Esophagus squamous epithelium (tissue), 5 donors: ENCODE measurements around the gene CHST3. TPM values are rescaled to one million over a fixed set of nuclear protein-coding genes. Genes with fewer than 3 reads are reported as not detected.

ENCODE experiments used
- DNase-seq: peaks from one replicate; lab custom pipeline; 2025; lab: John Stamatoyannopoulos, UW
- H3K27ac ChIP-seq, 4 donors: fragments of 200-600 bp; sonication (generic); one replicate each; pipeline ENCODE4 v1.5.1; 2016 to 2019; ENCODE audit warnings: mild to moderate bottlenecking in 1 of 4
- H3K27me3 ChIP-seq, 4 donors: fragments of 200-600 bp; sonication (generic); 1 replicate in 3 of 4; 2 replicates in 1 of 4; pipeline versions ENCODE4 v1.5.1 to v1.6.0; 2017 to 2021; ENCODE audit warnings: antibody characterized with exemption in 1 of 4
- H3K36me3 ChIP-seq, 3 donors: fragments of 200-600 bp; sonication (generic); one replicate each; pipeline ENCODE4 v1.5.1; 2016 to 2019
- H3K4me1 ChIP-seq, 3 donors: fragments of 200-600 bp; sonication (generic); one replicate each; pipeline ENCODE4 v1.5.1; 2017 to 2019
- H3K4me3 ChIP-seq, 4 donors: fragments of 200-600 bp; sonication (generic); 1 replicate in 3 of 4; 2 replicates in 1 of 4; pipeline ENCODE4 v1.5.1; 2016 to 2019; ENCODE audit warnings: mild to moderate bottlenecking in 2 of 4, moderate library complexity in 1 of 4
- H3K9me3 ChIP-seq, 3 donors: fragments of 200-600 bp; sonication (generic); one replicate each; pipeline ENCODE4 v1.5.1; 2016 to 2019
- POLR2A ChIP-seq, 4 donors: fragments of 450-650 bp; IDR thresholded peaks; one replicate each; pipeline ENCODE4 v1.6.1; 2017; ENCODE audit warnings: antibody characterized with exemption in 4 of 4, mild to moderate bottlenecking in 4 of 4, moderate library complexity in 3 of 4
- WGBS, 2 donors: methylation state at CpG; one replicate each; pipeline ENCODE4 v1.1.5; 2018; 5-methylcytosine and 5-hydroxymethylcytosine counted together
- intact Hi-C: fragments of 100-400 bp; cut with DNase I; formaldehyde crosslinking; loops from one replicate; pipeline ENCODE4 v1.15.0; 2022
- total RNA-seq, 4 donors: library from RNA; depleted of rRNA; stranded (reverse); fragments of >200 nt; gene quantifications; one replicate each; pipeline ENCODE4 v1.1.0, GENCODE V29; 2016
- TF ChIP-seq, protein P1 (sequence below), 6 experiments: fragments of 450-650 bp in 4 of 6; fragments of 200-600 bp in 2 of 6; sonication (generic) in 2 of 6; IDR thresholded peaks; one replicate each; pipeline ENCODE4 v1.5.1; 2016 to 2019; ENCODE audit warnings: antibody characterized with exemption in 6 of 6, mild to moderate bottlenecking in 4 of 6, moderate library complexity in 4 of 6
- donor health status: DM: yes; HTN: yes; CAD: no.

Gene CHST3
- total RNA-seq, 4 donors from 2014 or later = 5.3 to 15.4 (median 9.6) TPM

DNA sequence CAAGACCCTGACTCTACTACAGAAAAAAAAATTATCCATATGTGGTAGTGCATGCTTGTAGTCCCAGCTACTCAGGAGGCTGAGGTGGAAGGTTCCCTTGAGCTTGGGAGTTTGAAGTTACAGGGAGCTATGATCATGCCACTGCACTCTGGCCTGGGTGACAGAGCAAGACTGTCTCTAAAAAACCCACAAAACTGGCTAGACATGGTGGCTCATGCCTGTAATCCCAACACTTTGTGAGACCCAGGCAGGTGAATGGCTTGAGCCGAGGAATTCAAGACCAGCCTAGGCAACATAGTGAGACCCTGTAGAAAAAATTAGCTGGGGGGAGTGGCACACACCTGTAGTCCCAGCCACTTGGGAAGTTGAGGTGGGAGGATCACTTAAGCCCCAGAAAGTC is 32.9 kb upstream of the CHST3 start:
- DNase-seq = no peak
- no peaks in the 10 kb centered on the region for H3K9me3 ChIP-seq
- intact Hi-C loops = no loop called here
- WGBS, 2 donors = 69 to 100% methylated on average over 1 of the region's 1 CpG
- no peaks in the 10 kb centered on the region for H3K27me3 ChIP-seq
- H3K27ac ChIP-seq = no peak overlapping the region
- no peak for TF ChIP-seq POLR2A (IDR thresholded peaks at IDR 0.05)
- TF ChIP-seq, protein P1, sequence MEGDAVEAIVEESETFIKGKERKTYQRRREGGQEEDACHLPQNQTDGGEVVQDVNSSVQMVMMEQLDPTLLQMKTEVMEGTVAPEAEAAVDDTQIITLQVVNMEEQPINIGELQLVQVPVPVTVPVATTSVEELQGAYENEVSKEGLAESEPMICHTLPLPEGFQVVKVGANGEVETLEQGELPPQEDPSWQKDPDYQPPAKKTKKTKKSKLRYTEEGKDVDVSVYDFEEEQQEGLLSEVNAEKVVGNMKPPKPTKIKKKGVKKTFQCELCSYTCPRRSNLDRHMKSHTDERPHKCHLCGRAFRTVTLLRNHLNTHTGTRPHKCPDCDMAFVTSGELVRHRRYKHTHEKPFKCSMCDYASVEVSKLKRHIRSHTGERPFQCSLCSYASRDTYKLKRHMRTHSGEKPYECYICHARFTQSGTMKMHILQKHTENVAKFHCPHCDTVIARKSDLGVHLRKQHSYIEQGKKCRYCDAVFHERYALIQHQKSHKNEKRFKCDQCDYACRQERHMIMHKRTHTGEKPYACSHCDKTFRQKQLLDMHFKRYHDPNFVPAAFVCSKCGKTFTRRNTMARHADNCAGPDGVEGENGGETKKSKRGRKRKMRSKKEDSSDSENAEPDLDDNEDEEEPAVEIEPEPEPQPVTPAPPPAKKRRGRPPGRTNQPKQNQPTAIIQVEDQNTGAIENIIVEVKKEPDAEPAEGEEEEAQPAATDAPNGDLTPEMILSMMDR (IDR thresholded peaks at IDR 0.05) = no peak
- no peaks in the 10 kb centered on the region for H3K36me3 ChIP-seq
- H3K4me3 ChIP-seq = no peak overlapping the region
- peaks cover 0 to 14% (median 0%) of the 10 kb centered on the region in 3 donors for H3K4me1 ChIP-seq

DNA sequence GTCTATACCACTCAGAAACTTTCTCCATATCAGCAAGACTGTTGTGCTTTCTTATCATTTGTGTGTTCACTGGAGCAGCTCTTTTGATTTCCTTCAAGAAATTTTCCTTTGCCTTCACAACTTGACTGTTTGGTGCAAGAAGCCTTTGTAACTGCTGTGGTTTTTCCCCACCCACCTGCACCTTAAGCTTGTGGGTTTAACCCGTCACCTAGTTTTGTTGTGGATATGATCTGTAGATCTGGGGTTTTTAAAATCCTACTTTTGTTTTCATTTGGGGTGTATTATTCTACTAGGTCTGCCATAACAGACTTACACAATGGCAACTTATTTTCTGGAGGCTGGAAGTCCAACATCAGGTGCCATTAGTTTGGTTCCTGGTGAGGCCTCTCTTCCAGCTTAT is 30.5 kb upstream of the CHST3 start:
- Histone ChIP-seq H3K27ac (no peak overlapping the region), H3K27me3 (no peaks in the 10 kb centered on the region), H3K4me3 (no peak overlapping the region), H3K36me3 (no peaks in the 10 kb centered on the region), H3K4me1 (peaks cover 0 to 14% (median 0%) of the 10 kb centered on the region in 3 donors), H3K9me3 (no peaks in the 10 kb centered on the region)
- TF ChIP-seq POLR2A (IDR thresholded peaks at IDR 0.05) = no peak
- TF ChIP-seq, protein P1 (IDR thresholded peaks at IDR 0.05) = no peak
- intact Hi-C loops = no loop called here
- 77 to 86% methylated on average over 1 of the region's 1 CpG for WGBS, 2 donors
- DNase-seq = no peak

DNA sequence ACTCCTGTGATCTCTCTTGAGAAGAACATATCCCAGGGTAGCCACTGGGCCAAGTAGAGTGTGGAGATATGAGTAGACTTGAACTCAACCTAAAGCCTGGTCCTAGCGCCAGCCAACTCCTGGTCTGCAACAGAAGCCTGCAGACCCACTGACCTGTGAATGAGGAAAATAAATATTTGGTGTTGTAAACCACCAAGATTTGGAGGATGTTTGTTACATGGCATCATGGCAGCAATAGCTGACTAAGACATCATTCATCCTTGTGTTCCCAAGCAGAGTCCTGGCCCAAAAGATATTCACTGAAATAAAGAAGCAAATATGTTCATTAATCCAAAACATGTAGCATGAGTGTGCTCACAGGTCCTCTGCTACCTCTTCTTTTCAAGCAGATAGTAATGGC is 26.0 kb upstream of the CHST3 start:
- Histone ChIP-seq H3K4me1 (no peaks in the 10 kb centered on the region), H3K36me3 (no peaks in the 10 kb centered on the region), H3K27ac (no peak overlapping the region), H3K9me3 (peaks cover 0 to 2% (median 0%) of the 10 kb centered on the region in 3 donors), H3K27me3 (no peaks in the 10 kb centered on the region), H3K4me3 (no peak overlapping the region)
- WGBS, 2 donors = 100% methylated on average over 1 of the region's 1 CpG
- intact Hi-C loops = no loop called here
- DNase-seq = no peak
- TF ChIP-seq, protein P1 (IDR thresholded peaks at IDR 0.05) = no peak
- TF ChIP-seq POLR2A (IDR thresholded peaks at IDR 0.05) = no peak

DNA sequence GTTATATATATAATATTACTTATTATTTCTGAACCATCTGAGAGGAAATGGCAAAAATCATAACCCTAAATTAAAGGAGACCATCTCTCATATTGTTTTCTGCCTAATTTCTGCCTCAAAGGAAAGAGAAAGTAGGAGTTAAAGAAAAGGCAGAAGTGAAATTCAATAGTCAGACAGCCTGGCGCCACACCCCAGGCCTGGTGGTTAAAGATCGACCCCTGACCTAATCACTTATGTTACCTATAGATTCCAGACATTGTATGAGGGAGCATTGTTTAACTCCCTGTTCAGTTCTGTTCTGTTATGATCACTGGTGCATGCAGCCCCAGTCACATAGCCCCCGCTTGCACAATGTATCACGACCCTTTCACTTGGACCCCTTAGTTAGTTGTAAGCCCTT is 24.9 kb upstream of the CHST3 start:
- intact Hi-C loops = no loop called here

DNA sequence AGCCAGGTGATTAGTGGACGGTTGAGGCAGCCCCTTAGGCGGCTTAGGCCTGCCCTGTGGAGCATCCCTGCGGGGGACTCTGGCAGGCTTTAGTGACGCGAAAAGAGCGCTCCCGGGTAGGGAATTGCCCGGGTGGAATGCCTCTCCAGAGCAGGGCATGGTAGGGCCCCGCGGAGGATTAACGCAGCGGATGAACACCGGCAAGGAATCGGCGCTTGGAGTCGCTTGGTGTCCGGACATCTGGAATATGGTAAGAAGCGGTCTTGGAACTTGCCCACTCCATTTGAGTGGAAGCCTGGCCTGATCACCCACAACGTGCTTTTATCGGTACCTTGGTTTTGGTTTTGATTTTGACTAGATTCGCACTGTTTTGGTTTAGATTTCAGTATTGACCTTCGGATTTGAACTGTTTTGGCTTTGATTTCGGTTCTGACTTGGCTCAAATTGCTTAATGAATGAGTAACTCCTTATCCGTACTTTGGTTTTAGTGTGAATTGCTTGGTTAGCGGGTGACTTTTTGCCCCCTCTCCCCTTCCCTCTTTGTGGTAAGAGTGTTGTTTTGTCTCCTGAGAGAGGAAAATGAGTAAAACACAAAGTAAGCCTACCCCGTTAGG is 24.2 kb upstream of the CHST3 start:
- Histone ChIP-seq H3K27ac (no peak overlapping the region), H3K27me3 (no peaks in the 10 kb centered on the region), H3K4me1 (no peaks in the 10 kb centered on the region), H3K36me3 (no peaks in the 10 kb centered on the region), H3K9me3 (peaks cover 0 to 20% (median 14%) of the 10 kb centered on the region in 3 donors), H3K4me3 (no peak overlapping the region)
- intact Hi-C loops = no loop called here
- 93 to 94% methylated on average over 21 to 26 of the region's 26 CpGs for WGBS, 2 donors
- no peak for DNase-seq
- TF ChIP-seq POLR2A (IDR thresholded peaks at IDR 0.05) = no peak
- TF ChIP-seq, protein P1 (IDR thresholded peaks at IDR 0.05) = no peak

More for the DNA sequence above, 24.9 kb upstream of the CHST3 start:
- no peak for TF ChIP-seq POLR2A (IDR thresholded peaks at IDR 0.05)
- TF ChIP-seq, protein P1 (IDR thresholded peaks at IDR 0.05) = no peak
- no peak overlapping the region for H3K27ac ChIP-seq
- peaks cover 0 to 13% (median 7%) of the 10 kb centered on the region in 3 donors for H3K9me3 ChIP-seq
- WGBS, 2 donors = 68 to 86% methylated on average over 4 of the region's 4 CpGs
- no peaks in the 10 kb centered on the region for H3K4me1 ChIP-seq
- H3K27me3 ChIP-seq = no peaks in the 10 kb centered on the region
- no peaks in the 10 kb centered on the region for H3K36me3 ChIP-seq
- DNase-seq = no peak
- H3K4me3 ChIP-seq = no peak overlapping the region
